NCI-H82 (cell line): ENCODE measurements around the gene ZIC4.

Source experiments
- DNase-seq: peaks from one replicate; lab custom pipeline; 2025; lab: John Stamatoyannopoulos, UW

ZIC4 gene

DNA sequence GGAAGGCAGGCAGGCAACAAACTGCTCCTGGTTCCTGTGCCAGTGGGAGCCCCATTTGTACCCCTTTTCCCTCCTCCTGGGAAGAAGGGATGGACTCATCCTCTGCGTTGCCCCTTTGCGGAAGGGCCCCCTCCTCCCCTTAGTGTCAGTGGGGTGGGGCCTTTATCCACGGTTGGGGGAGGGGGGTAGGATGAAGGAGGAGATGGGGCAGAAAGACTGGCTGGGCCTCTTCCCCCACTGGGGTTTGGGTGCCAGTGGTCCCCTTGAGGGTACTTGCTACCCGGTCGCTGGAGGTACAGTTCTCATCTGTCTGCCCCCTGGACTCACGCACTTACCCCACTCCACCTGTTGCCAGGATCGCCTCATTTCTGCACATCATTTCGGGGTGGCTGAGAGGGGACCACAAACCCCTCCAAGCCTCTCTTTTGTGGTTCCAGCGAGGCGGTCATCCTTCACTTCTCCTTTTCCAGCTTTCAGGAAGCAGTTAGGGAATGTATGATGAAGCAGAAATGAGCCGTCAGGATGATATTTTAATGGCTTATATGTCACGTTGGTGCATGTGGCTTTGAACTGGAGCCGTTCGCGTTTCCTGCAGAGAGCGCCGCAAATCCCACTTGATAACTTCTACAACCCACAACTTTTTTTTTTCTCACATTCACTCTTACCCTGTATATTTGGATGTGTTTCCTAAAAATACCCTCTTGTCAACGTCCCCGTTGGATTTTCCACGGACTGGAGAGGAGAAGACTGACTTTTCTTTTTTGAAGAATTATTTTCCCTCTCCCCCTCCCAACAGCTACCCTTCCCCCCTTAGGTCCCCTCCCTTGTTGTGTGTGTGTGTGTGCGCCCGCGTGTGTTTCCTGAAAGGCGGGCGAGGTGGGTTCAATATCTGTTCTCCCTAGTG, at the start of gene ZIC4:
TSS of gene ZIC4 (minus strand) at position 516 of the 904 bp plus-strand sequence. CDS start 3,746 bp downstream, outside the sequence.
- no peak for DNase-seq

DNA sequence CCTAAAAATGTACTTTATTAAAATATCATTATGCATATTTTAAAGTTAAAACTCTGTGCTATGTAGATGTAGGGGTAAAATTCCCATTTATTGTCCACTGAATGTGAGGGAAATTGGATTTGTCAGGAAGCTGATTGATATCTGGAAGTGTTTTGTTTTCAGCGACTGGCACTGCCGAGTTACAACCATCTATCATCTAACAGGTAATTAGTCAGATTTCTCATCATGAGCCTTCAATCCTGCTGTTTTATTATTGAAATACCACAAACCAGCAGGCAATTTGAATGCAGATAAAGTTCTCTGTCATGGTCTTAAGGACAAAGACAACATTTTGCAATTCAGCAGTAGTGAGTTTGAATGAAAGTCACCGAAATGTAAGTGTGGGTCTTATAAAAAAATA, 43.3 kb upstream of the ZIC4 start:
- DNase-seq: no peak

DNA sequence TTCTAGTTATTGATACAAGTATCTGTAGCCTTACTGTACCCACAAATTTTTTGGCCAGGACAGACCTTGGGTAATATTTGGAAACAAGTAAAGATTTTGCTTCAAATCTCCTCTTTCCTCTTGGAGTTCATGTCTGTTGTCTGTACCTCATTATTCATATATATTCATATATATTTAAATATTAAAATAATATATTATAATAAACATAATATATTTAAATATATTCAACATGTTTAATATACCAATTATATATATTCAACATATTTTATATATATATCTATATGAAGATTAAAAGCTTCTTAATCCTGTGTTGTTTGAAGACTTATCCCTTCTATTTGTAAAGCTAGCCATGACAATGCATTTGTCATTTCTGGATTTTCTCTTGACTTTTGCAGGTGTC, 40.9 kb upstream of the ZIC4 start:
- DNase-seq: no peak

GRCh38 chr3:147431751-147432150, 25.4 kb upstream of the ZIC4 start:
- no peak for DNase-seq

GRCh38 chr3:147428754-147429153, 22.4 kb upstream of the ZIC4 start:
- no peak for DNase-seq

- DNase-seq: no peak
Measured at GRCh38 chr3:147428326-147428725, 22.0 kb upstream of the ZIC4 start.

- DNase-seq: no peak
Measured at GRCh38 chr3:147427746-147428145, 21.4 kb upstream of the ZIC4 start.

DNA sequence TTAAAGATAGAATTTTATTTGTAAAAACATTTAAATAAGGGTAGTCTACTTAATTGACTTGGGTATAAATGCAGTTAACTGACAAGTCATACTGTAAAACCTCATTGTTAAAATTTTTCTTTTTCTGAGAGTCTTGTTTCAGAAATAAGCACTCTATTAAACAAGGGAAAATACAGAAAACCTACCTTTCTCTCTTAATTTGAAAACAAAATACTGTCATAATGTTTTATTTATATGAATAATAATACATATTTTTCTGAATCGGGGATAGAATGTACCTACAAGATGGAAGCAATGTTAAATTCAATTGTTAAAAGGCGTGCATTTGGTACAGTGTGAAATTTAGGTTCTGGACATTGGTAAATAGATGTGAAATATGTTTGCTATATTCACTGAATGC, 20.6 kb upstream of the ZIC4 start:
- DNase-seq: no peak

GRCh38 chr3:147425388-147425850, 19.1 kb upstream of the ZIC4 start:
- DNase-seq: no peak

DNA sequence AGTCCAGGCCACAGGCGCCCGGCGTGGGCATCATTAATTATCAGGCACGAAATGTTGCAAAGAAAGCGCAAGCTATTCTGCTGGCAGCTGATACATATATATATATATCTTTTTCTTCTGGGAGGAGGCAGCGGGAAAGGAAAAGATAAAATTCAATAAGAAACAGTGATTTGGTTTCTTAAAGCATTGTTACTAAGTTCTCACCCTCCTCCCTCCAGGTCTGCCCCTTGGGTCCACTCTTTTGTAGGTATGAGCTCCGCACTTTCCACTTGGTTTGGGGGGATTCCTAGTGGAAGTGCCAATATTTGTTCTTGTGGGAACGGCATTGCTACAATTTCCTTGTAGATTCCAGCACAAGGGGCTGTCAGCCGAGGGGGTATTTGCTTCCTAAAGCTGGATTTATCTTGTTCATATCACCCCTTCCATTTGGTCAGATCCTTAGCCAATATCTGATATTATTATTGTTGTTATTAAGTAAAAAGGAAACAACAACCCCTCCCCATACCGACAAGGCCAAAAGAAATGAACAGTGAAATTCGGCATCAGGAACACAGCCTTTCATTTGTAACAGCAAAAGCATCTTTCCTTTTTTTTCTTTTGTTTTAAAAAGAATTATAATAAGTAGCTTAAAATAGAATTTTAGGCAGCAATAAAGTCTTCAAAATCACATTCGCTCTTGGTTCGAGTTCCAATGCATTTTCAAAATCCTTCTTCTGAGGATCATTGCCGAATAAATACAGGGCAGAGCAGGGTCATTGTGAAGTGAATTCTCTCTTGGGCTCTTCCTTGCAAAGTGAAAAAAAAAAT, 18.4 kb upstream of the ZIC4 start:
- no peak for DNase-seq

DNA sequence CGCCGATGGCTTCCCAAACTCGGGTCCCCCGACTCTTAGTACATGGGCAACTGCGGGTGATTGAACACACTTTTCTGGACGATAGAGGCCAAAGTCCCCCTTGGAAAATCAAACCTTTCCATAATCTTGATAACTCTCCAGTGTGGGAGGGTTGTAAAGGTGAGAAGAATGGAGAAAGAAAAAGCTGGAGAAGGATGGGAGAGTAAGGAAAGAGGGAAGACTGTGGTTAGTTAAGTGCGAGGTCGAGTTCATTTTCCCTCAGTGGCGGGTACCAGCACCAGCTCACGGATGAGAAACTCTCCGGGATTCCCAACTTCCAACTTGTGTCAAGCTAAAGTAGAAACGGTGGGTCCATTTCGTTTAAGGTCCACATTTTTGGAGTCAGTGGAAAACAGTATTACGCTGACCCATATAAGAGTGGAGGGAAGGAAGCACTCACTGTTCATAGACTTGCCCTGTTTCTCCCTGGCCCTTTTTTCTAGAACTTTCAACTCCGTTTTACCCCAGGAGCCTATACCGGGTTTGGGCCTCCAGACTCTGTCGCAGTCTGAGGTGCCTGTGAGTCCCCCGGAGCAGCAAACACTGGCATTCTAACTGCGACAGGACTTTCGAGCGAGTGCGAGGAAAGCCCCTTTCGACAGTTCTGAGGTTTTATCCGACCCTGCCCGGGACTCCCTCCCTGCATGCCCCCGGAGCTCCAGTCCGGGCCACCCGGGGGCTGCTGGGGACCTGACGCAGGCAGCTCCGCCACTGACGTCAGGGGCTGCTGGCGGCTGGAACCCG, 17.6 kb upstream of the ZIC4 start:
- DNase-seq: no peak

DNA sequence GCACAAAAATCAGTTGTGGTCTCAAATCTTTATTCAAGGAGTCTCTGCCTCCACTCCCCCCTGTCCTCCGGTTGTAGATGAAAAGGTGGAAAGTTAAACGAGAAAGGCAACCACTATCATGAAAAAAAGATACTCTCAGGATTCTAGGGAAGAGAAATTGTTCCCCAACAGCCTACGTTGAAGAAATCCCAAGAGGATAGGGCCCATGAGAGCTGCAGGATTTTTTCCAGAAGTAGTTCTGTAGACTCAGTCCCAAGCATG, 17.1 kb upstream of the ZIC4 start:
- DNase-seq: no peak

DNA sequence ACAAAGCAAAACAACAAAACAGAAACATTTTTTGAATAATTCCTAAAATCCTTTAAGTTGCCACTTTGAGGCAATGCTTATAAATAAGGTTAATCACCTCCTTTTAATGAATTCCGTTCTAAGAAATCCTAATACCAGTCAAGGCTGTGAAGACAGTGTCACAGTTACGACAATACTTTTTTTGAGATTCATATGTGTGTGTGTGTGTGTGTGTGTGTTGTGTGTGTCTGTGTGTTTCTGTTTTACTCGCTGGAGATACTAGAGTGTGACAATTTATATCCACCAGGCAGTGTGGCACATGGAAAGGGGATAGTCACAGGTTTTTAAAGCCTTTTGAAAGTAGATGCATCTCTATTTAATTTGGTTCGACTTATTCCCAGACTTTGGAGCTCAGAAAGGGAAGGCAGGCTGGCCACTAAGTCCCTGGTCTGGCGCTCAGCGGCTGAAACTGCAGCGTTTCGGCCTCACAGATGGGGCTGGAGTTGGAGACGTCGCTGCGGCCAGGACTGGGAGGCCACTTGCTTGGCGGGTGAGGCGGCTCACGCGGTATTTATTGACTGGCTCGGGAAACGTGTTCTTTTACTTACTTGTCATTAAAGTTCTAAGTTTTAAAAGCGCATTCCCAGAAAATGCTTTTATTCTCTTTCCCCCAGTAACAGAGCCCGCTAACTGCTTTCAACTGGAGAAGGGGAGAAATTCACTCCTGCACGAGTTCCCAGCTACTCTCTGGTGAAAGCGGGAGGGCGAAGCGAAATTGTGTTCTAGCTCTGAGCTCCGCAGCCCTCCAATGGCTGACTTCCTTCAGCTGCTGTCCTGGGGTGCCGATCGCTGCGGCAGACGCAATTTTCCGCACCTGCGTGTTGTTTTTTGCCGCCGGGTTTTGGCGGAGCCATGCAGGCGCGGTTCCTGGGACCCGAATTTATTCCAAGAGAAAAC, 16.5 kb upstream of the ZIC4 start:
- DNase-seq: peak; percentile 47

GRCh38 chr3:147422196-147422595, 15.9 kb upstream of the ZIC4 start:
- no peak for DNase-seq

- DNase-seq: peak; percentile 22
Measured at GRCh38 chr3:147421184-147421912, 15.0 kb upstream of the ZIC4 start.

GRCh38 chr3:147420353-147421183, 14.2 kb upstream of the ZIC4 start:
- no peak for DNase-seq

DNA sequence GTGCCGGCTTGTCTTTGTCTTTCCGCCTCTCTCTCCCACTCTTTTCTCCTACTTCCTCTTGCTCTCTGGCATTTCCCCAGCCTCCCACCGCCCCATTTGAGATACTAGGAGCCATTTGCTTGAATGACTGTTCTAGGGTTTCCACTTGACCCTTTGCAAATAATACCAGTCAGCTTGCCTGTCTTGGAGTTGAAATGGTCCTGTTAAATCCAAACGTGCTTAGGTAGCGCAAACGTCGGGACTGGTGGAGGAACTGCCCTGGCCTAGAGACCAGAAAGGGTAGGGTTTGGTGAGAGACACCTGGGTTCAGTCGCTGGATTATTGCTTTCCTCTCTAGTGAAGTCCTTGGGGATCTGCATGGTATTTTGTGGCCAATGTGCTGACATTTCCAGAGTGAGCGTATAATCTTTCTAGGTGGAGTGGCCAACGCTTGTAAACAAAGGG, 13.5 kb upstream of the ZIC4 start:
- no peak for DNase-seq

- peak; percentile 35 for DNase-seq
Measured at GRCh38 chr3:147418808-147419701, 12.7 kb upstream of the ZIC4 start.

- DNase-seq: no peak
Measured at GRCh38 chr3:147418371-147418781, 12.0 kb upstream of the ZIC4 start.
